HG03135 (cell line): ENCODE measurements around the gene CCDC183.
"Not testable (repeated sequence)": the region's sequence is repeated elsewhere in the genome, so short reads cannot be mapped to it uniquely, and the experiment has no call there.

ENCODE experiments used
- ATAC-seq: cut with Tn5 transposase; IDR thresholded peaks from one replicate; pipeline ENCODE4 v1.9.1; 2021; ENCODE audit warnings: mild to moderate bottlenecking, moderate library complexity; ENCODE audit not compliant: unreplicated experiment

The CCDC183 gene

DNA sequence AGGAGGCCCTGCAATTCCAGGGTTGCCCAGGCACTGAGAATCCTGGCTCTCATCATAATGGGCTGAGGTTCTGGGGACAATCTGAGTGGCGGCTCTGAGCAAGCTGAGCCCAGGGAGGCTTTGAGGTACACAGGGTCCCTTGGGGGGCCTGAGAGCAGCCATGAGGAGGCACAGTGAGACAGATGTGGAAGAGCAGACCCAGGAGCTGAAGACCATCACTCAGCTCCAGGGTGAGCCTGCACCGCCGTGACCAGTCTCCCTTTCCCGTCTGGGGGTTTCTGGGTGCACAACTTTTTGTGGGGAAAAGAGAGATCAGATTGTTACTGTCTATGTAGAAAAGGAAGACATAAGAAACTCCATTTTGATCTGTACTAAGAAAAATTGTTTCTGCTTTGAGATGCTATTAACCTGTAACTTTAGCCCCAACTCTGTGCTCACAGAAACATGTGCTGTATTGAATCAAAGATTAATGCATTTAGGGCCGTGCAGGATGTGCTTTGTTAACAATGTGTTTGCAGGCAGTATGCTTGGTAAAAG is at the start of gene CCDC183:
CCDC183 (plus strand) TSS at position 101 of the 537 bp plus-strand sequence; CDS start at position 161, 60 bp downstream.
- ATAC-seq: no peak

GRCh38 chr9:136746621-136747020 is 49.5 kb upstream of the CCDC183 start:
- no peak for ATAC-seq

GRCh38 chr9:136747161-136748060 is 48.7 kb upstream of the CCDC183 start:
- ATAC-seq: no peak

DNA sequence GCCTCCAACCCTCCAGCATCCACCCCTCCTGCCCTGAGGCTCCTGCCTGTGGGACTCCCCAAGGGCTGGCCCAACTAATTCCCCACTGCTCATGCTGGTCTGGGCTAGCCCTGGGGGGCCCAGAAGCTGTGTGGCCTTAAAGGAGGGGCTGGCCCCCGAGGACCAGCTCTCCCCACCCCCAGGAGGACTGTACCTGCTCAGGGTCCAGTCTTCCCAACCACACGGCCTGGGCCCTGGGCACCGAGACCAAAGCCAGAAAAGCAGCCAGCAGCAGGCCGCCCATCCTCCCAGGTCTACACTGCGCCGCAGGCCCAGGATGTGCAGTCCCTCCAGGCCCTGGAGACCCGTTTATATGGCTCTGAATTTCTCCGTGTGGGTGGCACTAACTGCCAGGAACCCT is 47.9 kb upstream of the CCDC183 start, which contains the start of gene LCN6:
LCN6 (minus strand) TSS at position 325 of the 400 bp plus-strand sequence; CDS start at position 283, 42 bp downstream.
- ATAC-seq: no peak

DNA sequence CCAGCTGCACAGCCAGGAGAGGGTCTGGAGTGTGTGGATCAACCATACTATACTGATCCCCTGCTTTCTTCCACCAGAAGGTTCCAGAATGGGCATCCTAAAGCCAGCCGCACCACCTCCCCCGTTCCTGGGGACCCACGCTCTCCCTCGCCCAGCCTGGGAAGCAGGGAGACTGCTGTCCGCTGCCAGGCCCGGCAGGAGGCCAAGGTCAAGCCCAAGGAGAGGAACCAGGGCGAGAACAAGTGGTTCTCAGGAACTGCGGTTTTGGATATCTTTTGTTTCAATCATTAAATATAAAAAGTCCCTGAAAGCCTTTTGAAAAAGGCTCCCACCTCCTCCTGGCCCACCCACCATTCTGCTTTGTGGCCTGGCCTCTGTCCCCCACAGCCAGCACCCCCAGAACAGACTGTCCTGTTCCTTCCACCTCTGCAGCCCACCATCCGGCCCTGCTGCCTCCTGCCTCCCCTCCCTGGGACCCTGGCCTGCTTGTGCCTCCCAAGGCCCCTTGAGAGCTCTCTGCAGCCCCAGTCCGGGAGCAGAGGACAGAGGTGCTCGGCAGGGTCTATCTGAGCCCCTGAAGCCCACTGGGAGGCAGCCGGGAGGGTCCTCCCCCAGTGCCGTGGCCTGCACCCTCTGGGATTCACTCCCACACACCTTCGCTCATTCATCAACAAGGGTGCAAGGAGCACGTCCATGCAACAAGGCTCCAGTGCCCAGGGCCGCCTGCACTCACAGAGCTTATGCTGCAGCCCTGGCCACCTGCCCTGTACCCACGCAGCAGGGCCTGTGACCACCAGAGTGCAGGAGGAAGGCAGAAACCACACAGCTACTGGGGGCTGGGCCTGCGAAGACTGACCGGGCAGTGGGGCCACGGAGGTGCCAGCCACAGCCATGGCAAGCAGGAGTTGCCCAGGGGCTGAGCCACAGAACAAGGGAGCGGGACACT is 47.2 kb upstream of the CCDC183 start:
- no peak for ATAC-seq

DNA sequence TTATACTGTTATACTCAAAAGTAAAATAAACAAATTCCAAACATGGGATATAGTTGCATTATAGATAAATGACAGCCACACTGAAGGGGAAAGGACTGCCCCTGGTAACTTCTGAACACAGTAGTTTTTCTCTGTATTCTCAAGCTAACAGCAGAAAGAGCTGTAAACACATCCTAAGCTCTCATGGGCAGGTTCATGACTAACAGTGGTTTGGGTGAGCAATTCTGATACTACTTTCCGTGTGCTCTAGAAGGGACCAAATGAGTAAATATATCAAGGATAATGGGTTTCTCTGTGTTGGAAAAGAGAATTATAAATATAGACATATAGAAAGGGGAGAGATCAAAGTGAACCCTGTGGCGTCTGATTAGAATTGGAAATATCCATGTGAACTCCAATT is 45.6 kb upstream of the CCDC183 start:
- ATAC-seq: no peak

GRCh38 chr9:136751244-136751643 is 44.9 kb upstream of the CCDC183 start:
- no peak for ATAC-seq

DNA sequence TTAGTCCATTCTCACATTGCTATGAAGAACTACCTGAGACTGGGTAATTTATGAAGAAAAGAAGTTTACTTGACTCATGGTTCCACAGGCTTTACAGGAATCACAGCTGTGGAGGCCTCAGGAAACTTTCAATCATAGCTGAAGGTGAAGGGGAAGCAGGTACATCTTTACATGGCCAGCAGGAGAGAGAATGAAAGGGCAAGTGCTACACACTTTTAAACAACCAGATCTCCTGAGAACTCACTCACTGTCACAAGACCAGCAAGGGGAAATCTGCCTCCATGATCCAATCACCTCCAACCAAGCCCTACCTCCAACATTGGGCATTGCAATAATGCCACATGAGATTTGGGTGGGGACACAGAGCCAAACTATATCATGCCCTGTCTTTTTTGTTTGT is 44.3 kb upstream of the CCDC183 start:
- ATAC-seq: no peak

GRCh38 chr9:136753371-136754058 is 42.6 kb upstream of the CCDC183 start:
- no peak for ATAC-seq

- no peak for ATAC-seq
Observed at GRCh38 chr9:136754059-136754572, 42.0 kb upstream of the CCDC183 start.

DNA sequence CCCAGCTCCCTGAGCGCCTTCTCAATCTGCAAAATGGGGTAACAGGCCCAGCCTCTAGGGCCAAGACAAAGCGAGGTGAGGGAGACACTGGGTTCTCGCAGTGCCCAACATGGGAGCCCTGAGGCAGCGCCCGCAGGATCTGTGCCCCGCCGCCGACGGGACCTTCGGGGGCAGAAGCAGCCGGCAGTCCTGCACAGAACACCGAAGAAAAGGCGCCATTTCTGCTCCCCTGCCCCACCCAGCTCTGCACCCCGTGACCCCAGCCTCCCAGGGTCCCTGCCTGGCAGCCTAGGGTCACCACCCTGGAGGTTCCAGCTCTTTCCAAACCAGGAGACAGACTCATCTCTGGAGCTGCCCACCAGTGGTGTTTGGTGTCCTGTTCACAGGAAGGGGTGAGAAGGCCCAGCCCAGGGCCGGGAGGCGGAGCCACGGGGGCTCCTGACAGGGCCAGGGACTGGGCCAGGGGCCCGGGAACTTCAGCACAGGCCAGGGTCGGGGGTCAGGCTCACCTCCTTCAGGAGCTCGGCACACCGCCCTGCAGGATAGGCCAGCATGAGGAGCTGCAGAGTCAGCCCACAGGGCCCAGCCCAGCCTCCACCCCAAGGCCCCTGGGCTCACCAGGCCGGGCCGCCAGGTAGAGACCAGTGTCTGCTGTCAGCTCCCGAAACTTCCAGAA is 41.4 kb upstream of the CCDC183 start:
- no peak for ATAC-seq

- ATAC-seq: not testable (repeated sequence)
Observed at GRCh38 chr9:136755302-136756133, 40.6 kb upstream of the CCDC183 start.

DNA sequence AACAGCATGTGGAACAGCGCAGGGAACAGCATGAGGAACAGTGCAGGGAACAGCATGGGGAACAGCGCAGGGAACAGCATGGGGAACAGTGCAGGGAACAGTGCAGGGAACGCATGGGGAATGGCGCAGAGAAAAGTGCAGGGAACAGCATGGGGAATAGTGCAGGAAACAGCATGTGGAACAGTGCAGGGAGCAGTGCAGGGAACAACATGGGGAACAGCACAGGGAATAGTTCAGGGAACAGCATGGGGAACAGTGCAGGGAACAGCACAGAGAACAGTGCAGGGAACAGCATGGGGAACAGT is 40.1 kb upstream of the CCDC183 start:
- ATAC-seq: no peak

DNA sequence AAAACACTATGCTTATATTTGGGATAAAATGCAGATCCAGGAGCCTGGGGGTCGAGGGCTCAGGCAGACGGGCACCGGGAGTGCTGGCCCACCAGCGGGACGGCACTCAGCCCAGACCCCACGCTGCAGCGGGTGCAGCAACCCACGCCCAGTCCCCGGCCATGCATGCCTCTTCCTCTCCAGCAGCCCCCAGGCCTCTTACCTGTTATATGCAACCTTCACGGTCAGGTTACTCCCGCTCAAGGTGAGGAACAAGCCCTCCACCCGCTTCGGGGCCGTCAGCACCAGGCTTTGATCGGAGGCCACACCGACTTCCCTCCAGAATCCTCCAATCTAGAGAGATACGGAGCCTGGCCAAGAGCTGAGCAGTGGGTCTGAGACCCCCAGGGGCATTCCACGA is 39.3 kb upstream of the CCDC183 start:
- ATAC-seq: no peak

DNA sequence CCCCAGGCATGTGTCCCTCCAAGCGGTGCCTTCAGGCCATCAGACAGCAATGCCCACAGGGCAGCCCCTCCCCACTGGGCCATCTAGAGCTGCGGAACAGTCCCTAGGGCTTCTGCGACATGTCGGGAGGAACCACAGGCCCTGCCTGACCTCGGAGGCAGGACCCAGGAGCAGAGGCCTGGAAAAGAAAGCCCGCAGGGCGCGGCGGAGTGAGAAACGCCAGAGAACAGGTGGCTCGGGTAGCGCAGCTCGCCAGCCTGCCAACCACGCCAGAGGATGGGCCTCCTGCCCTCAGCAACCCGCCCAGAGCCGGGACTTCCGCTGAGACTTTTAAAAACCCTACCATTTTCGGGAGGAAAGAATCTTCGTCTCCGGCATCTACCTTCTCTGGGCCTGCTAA is 38.8 kb upstream of the CCDC183 start:
- no peak for ATAC-seq

GRCh38 chr9:136757751-136758140 is 38.4 kb upstream of the CCDC183 start:
- ATAC-seq: no peak

DNA sequence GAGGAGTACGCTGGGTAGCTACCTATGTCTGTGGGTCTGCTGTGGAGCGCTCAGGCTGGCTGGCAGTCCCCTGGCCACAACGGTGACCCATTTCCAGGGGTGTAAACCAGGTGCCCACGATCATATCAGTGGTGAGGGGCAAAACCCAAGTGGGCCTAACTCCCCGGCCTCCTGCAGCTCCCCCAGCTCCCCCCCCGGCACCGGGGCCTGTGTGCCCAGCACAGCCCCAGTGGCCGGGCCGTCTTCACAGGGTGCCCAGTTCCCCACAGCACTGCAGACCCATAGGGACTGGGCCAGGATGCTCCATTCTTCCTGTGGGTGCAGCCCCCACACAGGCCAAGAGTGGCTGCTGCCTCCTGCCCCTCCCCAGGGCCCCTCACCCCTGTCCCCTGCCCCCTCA is 37.1 kb upstream of the CCDC183 start:
- ATAC-seq: no peak

DNA sequence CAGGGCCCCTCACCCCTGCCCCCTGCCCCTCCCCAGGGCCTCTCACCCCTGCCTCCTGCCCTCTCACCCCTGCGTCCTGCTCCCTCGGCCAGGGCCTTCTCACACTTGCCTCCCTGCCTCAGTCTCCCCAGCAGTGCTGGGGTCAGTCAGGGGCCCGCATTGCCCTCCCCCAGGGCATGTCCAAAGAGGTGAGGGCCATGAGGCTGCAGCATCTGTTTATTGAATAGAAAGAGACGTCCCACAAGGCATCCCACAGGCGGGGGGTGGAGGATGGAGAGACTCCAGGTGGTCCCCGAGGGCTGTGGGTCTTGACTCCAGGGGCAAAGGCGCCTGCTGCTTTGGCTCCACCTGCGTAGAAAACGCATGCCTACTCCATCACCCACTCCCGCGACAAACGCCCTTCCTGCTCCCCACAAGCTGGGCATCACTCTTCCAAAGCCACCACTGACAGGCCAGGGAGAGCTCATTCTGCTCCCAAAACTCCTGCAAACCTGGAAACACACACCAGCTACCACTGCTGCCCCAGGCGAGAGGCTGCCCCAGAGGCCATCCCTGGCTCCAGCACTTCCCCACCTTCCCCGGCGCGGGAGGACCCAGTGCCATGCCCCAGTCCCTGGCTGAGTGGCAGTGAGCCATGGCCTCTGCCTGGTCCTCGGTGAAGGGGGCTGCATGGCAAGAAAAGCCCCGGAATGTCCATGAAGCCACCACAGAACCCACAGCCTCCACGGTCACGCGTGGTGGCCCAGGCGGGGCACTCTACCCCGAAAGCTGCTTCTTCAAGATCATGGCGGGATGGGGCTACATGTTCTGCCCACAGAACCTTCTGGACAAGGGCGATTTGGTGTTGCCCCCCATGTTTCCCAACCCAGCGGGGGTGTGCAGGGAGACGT is 36.5 kb upstream of the CCDC183 start:
- ATAC-seq: no peak
